Lung microvascular endothelial cell (primary cell): ENCODE results near the gene RRP9. TPM values are rescaled to one million over a fixed set of nuclear protein-coding genes. Genes with fewer than 3 reads are reported as not detected.

ENCODE experiments used
- DNase-seq, 2 donors: peaks; one replicate each; pipeline versions ENCODE4 v3.0.0 to v3.0.0-alpha.2; 2010; ENCODE audit warnings: low read depth in 2 of 2
- total RNA-seq: library from RNA; depleted of rRNA; stranded (reverse); fragments of >200 nt; gene quantifications from 2 replicates; pipeline ENCODE4 v1.2.1, GENCODE V29; 2014

RRP9 gene
- total RNA-seq, 1 donor from 2014 or later, result 18.5 TPM

- no peak for DNase-seq
Observed at GRCh38 chr3:51970606-51971300, 29.0 kb upstream of the RRP9 start.

GRCh38 chr3:51969841-51970240, 28.1 kb upstream of the RRP9 start:
- DNase-seq, result no peak

DNA sequence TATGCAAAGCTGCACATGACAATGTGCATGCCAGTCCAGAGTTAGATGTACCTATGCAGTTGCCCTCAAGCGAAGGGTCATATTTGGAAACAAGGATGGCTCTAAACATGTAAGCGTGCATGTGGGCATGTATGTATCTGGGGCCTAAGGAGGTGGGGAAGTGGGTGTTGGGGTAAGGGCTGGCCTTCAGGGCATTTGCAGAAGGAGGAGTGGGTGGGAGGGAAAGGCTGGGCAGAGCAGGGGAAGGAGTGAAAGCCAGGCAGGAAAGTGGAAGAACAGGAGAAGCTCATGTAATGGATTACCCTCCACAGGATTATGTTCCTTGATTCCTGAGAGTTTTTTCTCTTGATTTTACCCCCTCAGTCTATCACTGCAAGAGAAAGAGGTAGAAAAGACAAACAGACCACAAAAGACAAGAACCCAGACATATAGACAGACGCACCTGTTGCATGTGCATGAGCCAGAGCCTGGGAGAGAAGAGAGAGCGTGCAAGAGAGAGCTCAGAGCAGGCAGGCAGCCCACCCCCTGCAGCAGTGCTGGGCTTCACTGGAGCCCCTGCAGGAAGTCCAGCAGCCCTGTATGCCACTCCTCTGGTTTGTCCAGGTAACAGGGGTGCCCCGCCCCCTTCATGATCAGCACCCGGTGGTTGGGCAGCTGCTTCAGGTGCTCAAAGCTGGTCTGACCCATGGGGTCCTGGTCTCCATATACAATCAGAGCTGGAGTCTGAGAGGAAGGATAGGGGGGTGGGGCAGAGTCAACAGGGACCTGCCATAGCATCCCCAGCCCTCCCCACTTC, 27.4 kb upstream of the RRP9 start:
- no peak for DNase-seq

- peak in 1 of 2 donors; percentile 26 for DNase-seq
Observed at GRCh38 chr3:51968170-51968775, 26.6 kb upstream of the RRP9 start.

- DNase-seq, result peak; percentile 39 to 70
Observed at GRCh38 chr3:51967384-51968169, 25.9 kb upstream of the RRP9 start, which contains the start of gene PCBP4. Gene PCBP4, minus strand, starts transcription at chr3:51967454. Its CDS starts 6,214 bp downstream, at chr3:51961240.

DNA sequence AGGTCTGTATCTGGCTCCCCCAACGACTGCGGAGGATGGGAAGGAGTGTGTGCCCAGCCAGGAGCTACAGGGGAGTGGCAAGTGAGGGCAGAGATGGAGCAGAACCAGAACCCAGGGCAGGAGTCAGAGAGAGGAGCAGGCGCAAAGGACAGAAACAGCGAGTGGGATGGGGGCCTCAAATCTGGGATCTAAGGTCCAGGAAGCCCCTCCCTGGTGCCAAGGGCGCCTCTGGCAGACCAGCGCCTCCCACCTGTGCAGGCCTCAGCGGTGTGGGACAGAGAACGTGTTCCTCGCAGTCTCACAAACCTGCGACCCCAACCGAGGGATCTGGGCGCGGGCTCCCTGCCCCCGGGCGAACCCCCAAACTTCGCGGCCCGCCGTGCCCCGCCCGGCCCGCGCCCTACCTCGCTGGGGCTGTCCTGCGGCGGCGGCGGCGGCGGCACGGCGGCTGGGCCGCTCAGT, 25.2 kb upstream of the RRP9 start:
- no peak for DNase-seq

GRCh38 chr3:51966486-51966885, 24.8 kb upstream of the RRP9 start:
- no peak for DNase-seq

DNA sequence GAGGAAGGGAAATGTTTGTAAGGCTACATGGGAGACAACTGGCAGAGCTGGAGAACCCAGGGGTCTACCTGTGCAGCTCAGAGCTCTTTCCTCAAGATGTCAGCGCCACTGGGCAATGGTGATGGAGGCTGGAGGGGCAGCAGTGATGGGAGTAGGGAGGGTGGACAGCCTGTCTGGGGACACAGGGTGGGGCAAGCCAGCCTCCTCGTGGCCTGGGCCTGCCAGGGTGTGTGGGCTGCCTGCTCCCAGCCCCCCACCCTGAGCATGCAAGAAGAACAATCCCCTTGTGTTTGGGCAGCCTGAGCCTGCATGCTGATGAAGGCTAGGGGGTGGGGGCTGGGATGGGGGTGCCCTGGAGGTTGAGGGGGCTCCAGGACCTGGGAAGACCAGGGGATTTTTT, 24.3 kb upstream of the RRP9 start:
- DNase-seq, result no peak

- DNase-seq, result no peak
Observed at GRCh38 chr3:51964521-51964920, 22.8 kb upstream of the RRP9 start.

- no peak for DNase-seq
Observed at GRCh38 chr3:51963951-51964451, 22.3 kb upstream of the RRP9 start.

DNA sequence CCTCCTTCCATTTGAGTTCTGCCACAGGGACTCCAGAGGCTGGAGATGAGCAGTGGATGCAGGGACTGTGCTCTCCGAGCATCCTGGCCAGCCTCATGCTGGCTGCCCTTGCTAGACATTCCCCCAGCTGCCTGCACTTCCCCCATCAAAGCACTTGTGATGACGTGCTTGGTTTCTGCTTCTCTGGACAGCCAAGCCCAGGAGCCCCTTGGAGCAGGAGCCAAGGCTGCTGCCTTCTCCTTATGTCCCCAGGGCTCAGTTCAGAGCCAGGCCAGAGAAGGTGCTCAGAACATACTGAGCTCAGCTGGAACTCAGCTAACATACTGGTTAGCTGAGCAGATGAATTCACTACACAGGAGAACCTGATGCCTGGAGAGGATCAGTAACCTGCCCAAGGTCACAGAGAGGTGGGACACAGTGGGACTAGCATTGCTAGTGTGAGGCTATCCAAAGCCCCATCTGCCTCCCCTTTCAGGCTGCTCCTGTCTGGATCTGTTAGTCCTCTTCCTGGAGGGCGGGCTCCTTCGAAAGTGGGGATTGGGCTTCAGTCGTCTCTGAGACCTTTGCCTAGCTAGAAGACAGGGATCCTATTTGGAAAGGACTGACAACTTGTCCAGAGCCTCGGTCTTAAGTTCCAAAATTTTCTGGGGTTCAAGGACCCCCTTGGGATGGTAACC, 21.3 kb upstream of the RRP9 start:
- no peak for DNase-seq

DNA sequence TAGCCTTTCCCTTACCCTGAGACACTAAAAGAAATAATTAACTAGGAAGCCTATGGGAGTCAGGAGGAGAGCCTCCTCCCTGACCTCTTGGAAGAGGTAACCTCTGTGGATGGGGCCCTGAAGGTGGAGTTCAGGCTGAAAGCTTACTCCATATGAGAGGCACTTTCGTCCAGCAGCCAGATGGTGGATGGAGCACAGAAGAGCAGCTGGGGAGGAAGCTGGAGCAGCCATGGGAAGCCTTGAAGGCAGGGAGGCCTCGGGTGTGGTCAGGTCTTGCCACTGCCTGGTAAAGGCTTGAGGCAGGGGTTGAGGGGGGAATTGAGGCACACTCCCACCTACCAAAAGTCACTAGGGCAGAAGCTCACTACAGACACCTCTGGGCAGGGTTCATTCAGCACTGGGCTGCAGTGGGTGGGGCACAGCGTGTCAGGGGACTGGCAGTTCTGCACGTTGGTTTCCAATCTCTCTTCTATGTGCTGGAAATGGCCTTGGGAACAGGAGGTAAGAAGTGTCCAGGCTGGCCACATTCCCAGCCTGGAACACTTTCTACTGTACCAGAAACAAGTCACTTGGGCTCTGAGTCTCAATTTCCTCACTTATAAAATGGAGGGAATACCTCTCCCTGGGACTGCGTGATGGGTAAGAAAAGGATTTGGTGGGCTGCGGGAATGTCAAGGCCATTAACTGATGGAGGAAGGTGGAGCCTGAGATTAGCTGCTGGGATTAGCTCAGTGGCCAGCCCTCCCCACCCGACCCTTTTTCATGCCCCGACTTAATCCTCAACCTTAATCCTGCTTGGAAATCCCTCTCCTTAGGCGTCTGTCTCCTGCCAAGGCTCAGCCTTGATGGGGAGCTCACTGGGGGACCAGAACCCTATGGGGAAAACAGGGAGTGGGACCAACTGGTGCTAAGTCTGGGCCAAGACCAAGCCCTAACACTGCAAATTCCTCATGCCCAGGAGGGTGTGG, 20.2 kb upstream of the RRP9 start:
- DNase-seq, result no peak

- no peak for DNase-seq
Observed at GRCh38 chr3:51961011-51961410, 19.3 kb upstream of the RRP9 start.

GRCh38 chr3:51960386-51960785, 18.7 kb upstream of the RRP9 start:
- DNase-seq, result no peak

- DNase-seq, result no peak
Observed at GRCh38 chr3:51959651-51960050, 17.9 kb upstream of the RRP9 start.

DNA sequence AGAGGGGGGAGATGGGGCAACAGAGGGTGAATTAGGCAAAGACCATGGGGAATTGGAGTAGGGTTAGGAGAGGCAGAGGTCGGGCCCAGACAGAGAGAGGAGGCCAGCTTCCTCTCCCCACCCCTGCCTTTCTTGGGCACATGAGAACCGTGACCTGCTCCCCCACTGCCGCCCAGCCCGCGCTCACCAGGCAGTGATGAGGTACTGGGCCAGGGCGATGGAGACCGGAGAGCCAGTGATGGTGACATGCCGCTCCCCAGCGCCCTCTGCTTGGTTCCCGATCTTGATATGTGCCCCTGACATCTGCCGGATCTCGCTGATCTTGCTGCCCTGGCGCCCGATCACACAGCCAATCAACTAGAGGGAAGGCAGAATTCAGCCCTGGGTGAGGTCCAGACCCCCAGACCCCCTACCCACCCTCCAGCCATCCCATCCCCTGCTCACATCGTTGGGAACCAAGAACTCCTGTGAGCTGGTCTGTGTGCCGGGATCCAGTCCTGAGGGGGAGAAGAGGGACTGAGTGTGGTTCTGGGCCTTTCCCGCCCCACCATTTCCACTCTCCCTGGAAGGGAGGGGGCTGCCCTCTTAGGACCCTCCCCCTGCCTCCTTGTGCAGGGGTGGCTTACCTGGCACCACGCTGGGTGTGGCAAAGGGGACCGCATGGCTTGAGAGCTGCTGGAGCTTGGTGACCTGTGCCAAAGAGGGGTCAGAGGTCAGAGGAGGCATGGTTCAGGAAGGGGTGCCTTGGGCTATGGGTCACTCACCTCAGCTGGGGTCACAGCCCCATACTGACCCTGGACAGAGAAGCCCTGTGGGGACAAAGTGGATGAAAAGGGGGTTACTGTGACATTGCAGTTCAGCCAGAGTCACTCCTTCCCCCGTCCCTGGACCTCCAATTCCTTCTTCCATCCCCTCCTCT, 17.2 kb upstream of the RRP9 start:
- DNase-seq, result no peak

GRCh38 chr3:51957520-51958205, 16.0 kb upstream of the RRP9 start:
- DNase-seq, result no peak
